PC-9 (cell line): ENCODE measurements around the gene KATNBL1. TPM values are rescaled to one million over a fixed set of nuclear protein-coding genes. Genes with fewer than 3 reads are reported as not detected.

Source experiments
- BruUV-seq: library from RNA; stranded (reverse); fragments of 400-500 nt; replicated peaks from 2 replicates; lab custom pipeline; 2021; lab: Mats Ljungman, UMichigan
- CTCF ChIA-PET: fragments of 300-600 bp; sonication (Branson Sonifier 250); formaldehyde crosslinking; loops from one replicate; lab custom pipeline; 2022; ENCODE audit warnings: antibody characterized with exemption; lab: Charles Lee
- POLR2A ChIA-PET: fragments of 300-600 bp; sonication (Branson Sonifier 250); formaldehyde crosslinking; loops from one replicate; lab custom pipeline; 2022; ENCODE audit warnings: antibody characterized with exemption; ENCODE audit not compliant: unreplicated experiment; lab: Charles Lee
- DNase-seq, 2 experiments: peaks; one replicate each; pipeline versions ENCODE4 v3.0.0 to v3.0.0-alpha.2; 2015 to 2022; ENCODE audit warnings: mixed read lengths in 1 of 2
- H2AFZ ChIP-seq: fragments of 200-600 bp; sonication (generic); 2 replicates; pipeline ENCODE4 v1.8.1; 2017; ENCODE audit warnings: antibody characterized with exemption
- H3F3A ChIP-seq: fragments of 200-600 bp; sonication (generic); 2 replicates; pipeline ENCODE4 v1.8.1; 2017; ENCODE audit warnings: antibody characterized with exemption, mild to moderate bottlenecking, low read depth; ENCODE audit not compliant: insufficient read depth
- H3K27ac ChIP-seq: fragments of 200-600 bp; sonication (generic); 2 replicates; pipeline ENCODE4 v1.6.1; 2016; ENCODE audit warnings: mixed run types
- H3K27me3 ChIP-seq: fragments of 200-600 bp; sonication (generic); 2 replicates; pipeline ENCODE4 v1.6.1; 2016; ENCODE audit warnings: low read depth, mixed run types; ENCODE audit not compliant: insufficient read depth
- H3K36me3 ChIP-seq: fragments of 200-600 bp; sonication (generic); 2 replicates; pipeline ENCODE4 v1.6.1; 2016; ENCODE audit warnings: low read depth, mixed run types
- H3K4me1 ChIP-seq: fragments of 200-600 bp; sonication (generic); replicated peaks from 2 replicates; pipeline ENCODE4 v1.6.1; 2016; ENCODE audit warnings: mixed run types; ENCODE audit not compliant: insufficient read depth
- H3K4me2 ChIP-seq: fragments of 200-600 bp; sonication (generic); 2 replicates; pipeline ENCODE4 v1.6.1; 2017; ENCODE audit warnings: mixed run types
- H3K4me3 ChIP-seq: fragments of 200-600 bp; sonication (generic); 2 replicates; pipeline ENCODE4 v1.6.1; 2016; ENCODE audit warnings: mixed run types
- H3K79me2 ChIP-seq: fragments of 200-600 bp; sonication (generic); 2 replicates; pipeline ENCODE4 v1.6.1; 2017; ENCODE audit warnings: low read depth, mixed run types
- H3K9me2 ChIP-seq: fragments of 200-600 bp; sonication (generic); 2 replicates; pipeline ENCODE4 v1.8.1; 2017; ENCODE audit warnings: mild to moderate bottlenecking; ENCODE audit not compliant: insufficient read depth
- H3K9me3 ChIP-seq: fragments of 200-600 bp; sonication (generic); 2 replicates; pipeline ENCODE4 v1.8.1; 2016; ENCODE audit warnings: low read depth; ENCODE audit not compliant: insufficient read depth
- H4K20me1 ChIP-seq: fragments of 200-600 bp; sonication (generic); 2 replicates; pipeline ENCODE4 v1.8.1; 2017; ENCODE audit not compliant: insufficient read depth
- EZH2 ChIP-seq: fragments of 200-600 bp; sonication (generic); IDR thresholded peaks from 2 replicates; pipeline ENCODE4 v1.8.0; 2017; ENCODE audit warnings: antibody characterized with exemption, low read depth
- intact Hi-C: fragments of 100-400 bp; cut with micrococcal nuclease; formaldehyde crosslinking; loops from one replicate; pipeline ENCODE4 v1.10.0; 2022; ENCODE audit not compliant: unreplicated experiment
- total RNA-seq: library from RNA; stranded (reverse); gene quantifications from 2 replicates; pipeline ENCODE4 v1.2.3, GENCODE V29; 2021
- TF ChIP-seq, protein P1 (sequence below): fragments of 200-600 bp; sonication (generic); conservative IDR thresholded peaks from 2 replicates; pipeline ENCODE4 v1.6.1; 2017; ENCODE audit warnings: mixed run types, antibody characterized with exemption, mild to moderate bottlenecking, moderate library complexity

The KATNBL1 gene
- total RNA-seq, 1 experiment from 2014 or later: 40.7 TPM

- Histone ChIP-seq H4K20me1 (no peaks in the 10 kb centered on the region), H3K4me1 (peaks cover 9% of the 10 kb centered on the region; the same call in 1 of the 2 replicates), H3K27ac (no peak overlapping the region), H3F3A (no peaks in the 10 kb centered on the region), H3K79me2 (peaks cover 17% of the 10 kb centered on the region), H3K27me3 (no peaks in the 10 kb centered on the region), H3K9me2 (no peaks in the 10 kb centered on the region), H3K4me3 (no peak overlapping the region), H3K36me3 (no peaks in the 10 kb centered on the region), H3K9me3 (no peaks in the 10 kb centered on the region), H3K4me2 (no peak overlapping the region), H2AFZ (no peak overlapping the region)
- TF ChIP-seq EZH2: no peak
- TF ChIP-seq, protein P1, sequence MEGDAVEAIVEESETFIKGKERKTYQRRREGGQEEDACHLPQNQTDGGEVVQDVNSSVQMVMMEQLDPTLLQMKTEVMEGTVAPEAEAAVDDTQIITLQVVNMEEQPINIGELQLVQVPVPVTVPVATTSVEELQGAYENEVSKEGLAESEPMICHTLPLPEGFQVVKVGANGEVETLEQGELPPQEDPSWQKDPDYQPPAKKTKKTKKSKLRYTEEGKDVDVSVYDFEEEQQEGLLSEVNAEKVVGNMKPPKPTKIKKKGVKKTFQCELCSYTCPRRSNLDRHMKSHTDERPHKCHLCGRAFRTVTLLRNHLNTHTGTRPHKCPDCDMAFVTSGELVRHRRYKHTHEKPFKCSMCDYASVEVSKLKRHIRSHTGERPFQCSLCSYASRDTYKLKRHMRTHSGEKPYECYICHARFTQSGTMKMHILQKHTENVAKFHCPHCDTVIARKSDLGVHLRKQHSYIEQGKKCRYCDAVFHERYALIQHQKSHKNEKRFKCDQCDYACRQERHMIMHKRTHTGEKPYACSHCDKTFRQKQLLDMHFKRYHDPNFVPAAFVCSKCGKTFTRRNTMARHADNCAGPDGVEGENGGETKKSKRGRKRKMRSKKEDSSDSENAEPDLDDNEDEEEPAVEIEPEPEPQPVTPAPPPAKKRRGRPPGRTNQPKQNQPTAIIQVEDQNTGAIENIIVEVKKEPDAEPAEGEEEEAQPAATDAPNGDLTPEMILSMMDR: no peak
- POLR2A ChIA-PET: no interaction called here
- BruUV-seq: no TSS peak
- intact Hi-C loops: loop anchor here (10.0 kb wide), 2 partner anchors 228 to 818 kb away; partner anchors contain the start of gene SLC12A6
- DNase-seq: no peak
- CTCF ChIA-PET: no interaction called here
Measured at GRCh38 chr15:34106423-34106822, 103.5 kb downstream of the KATNBL1 start.

DNA sequence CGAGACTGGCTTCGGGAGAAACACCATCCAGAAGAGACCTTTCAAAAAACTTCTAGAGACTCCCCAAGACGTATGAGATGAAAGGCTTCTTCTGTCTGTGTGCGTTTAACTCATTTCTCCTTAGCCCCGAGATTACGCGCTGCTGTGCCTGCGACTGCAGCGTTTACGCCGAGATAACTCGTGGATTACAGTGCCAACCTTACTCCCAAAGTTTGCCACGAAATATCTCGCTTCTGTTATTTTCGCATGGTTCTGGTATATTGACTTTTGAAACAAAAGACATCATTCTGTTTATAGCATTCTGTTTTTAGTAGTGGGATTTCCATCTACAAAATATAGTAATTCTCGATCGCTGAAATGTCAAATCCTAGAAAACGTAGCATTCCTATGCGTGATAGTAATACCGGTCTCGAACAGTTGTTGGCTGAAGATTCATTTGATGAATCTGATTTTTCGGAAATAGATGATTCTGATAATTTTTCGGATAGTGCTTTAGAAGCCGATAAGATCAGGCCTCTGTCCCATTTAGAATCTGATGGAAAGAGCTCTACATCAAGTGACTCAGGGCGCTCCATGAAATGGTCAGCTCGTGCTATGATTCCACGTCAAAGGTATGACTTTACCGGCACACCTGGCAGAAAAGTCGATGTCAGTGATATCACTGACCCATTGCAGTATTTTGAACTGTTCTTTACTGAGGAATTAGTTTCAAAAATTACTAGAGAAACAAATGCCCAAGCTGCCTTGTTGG is 107.5 kb downstream of the KATNBL1 start:
- no peaks in the 10 kb centered on the region for H3K36me3 ChIP-seq
- POLR2A ChIA-PET: interaction anchor here (0.7 kb wide), 1 partner anchor 831 kb away, joined by 4 read pairs; no protein-coding TSS in a partner anchor
- H3K9me3 ChIP-seq: no peaks in the 10 kb centered on the region
- peak overlapping the region; percentile 95 for H2AFZ ChIP-seq
- TSS peak; percentile 72 for BruUV-seq
- peak overlapping the region; percentile 65 for H3K27ac ChIP-seq
- intact Hi-C loops: loop anchor here (2.0 to 10.0 kb wide), 3 partner anchors 232 to 822 kb away; partner anchors contain the start of genes LPCAT4 and SLC12A6
- TF ChIP-seq EZH2: no peak
- TF ChIP-seq, protein P1: no peak
- H3F3A ChIP-seq: no peaks in the 10 kb centered on the region
- peak overlapping the region; percentile 83 for H3K4me2 ChIP-seq
- CTCF ChIA-PET: interaction anchor here (0.6 to 1.4 kb wide), 2 partner anchors 8 to 266 kb away, joined by 3 to 4 read pairs; no protein-coding TSS in a partner anchor
- peak overlapping the region; percentile 70 for H3K4me3 ChIP-seq
- no peaks in the 10 kb centered on the region for H3K9me2 ChIP-seq
- no peak for DNase-seq
- no peaks in the 10 kb centered on the region for H4K20me1 ChIP-seq
- peaks cover 19% of the 10 kb centered on the region for H3K4me1 ChIP-seq
- H3K27me3 ChIP-seq: no peaks in the 10 kb centered on the region
- peaks cover 43% of the 10 kb centered on the region for H3K79me2 ChIP-seq

GRCh38 chr15:34101366-34102174 is 108.3 kb downstream of the KATNBL1 start, which contains the start of the genes EMC7 and PGBD4:
EMC7 (minus strand) TSS chr15:34101862; CDS start chr15:34101839, 23 bp downstream.
PGBD4 (plus strand) TSS chr15:34102083; CDS start chr15:34102532, 449 bp downstream.
- Histone ChIP-seq H3K4me2 (peak within 1 kb of the TSS; percentile 88), H3K9me2 (no peaks in the 10 kb centered on the region), H3F3A (no peaks in the 10 kb centered on the region), H3K9me3 (no peaks in the 10 kb centered on the region), H4K20me1 (no peaks in the 10 kb centered on the region), H3K4me3 (peak within 1 kb of the TSS; percentile 70), H2AFZ (peak within 1 kb of the TSS; percentile 95), H3K79me2 (peaks cover 43% of the 10 kb centered on the region), H3K4me1 (peaks cover 19% of the 10 kb centered on the region), H3K27ac (peak within 1 kb of the TSS; percentile 65), H3K27me3 (no peaks in the 10 kb centered on the region), H3K36me3 (no peaks in the 10 kb centered on the region)
- TSS peak; percentile 50 for BruUV-seq
- TF ChIP-seq, protein P1: no peak
- no peak for TF ChIP-seq EZH2
- ChIA-PET CTCF (interaction anchor here (0.6 to 1.4 kb wide), 2 partner anchors 8 to 39 kb away, joined by 3 to 4 read pairs; no protein-coding TSS in a partner anchor), POLR2A (interaction anchor here (0.5 kb wide), 1 partner anchor 217 kb away, joined by 7 read pairs; no protein-coding TSS in a partner anchor)
- DNase-seq: peak; percentile 92 to 96
- intact Hi-C loops: loop anchor here (1.0 to 10.0 kb wide), 5 partner anchors 109 to 823 kb away; partner anchors contain the start of genes EMC4, KATNBL1, LPCAT4 and SLC12A6
